ENCODE results near the gene GDE1.

GDE1 gene

DNA sequence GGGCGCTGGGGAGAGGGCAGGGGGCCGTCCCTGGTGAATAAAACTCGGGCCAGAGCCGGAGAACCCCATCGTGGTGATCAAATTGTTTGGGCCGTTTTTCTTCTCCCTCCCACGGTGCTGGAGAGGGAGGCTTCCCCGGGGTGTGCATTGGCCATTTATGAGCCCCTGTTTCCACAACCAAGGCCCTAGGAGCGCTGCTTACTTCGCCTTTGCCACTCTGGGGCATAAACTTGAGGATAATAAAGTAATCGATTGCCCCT lies 2.4 kb upstream of the GDE1 start:
- DNase-seq (ENCODE audit: low read depth in 2 of 2): no peak

DNA sequence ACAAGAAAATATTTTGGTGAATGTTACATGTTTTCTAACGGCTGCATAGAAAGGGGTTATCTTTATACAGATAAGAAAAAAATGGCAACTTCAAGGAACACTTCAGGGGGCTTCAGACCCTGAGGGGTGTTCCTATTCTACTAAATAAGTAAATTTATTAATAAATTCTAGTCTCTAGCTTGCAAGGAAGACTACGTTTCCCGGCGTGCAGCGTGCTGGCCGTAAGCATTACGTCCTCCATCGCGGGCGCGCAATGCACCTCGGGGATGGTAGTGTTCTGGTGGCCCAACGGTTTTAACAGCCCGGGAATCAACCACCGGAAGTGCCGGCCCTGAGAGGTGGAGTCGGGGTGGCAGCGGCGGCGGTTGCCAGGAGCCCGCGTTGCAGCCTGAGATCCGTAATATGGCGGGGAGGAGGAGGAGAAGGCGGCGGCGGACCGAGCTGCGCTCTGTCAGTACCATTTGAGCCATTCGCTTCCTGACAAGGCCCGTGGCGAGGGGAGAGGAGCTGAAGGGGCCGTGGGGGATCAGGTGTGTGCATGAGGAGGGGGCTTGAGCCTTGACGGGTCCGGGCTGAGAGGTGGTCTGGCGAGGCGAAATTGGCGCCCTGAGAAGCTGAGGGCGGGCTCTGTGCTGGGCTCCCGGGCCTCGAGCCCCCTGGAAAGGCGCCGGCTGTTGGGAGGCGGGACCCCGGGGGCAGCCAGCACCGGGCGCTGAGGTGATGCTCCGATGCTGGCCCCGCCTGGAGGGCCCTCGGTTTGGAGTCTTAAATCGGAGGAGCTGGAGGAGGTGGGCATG lies 1.9 kb upstream of the GDE1 start, which contains the start of gene CCP110:
Gene CCP110, plus strand, starts transcription at position 384 of the 797 bp plus-strand sequence. CDS start 3,940 bp downstream, outside the sequence.
- peak; percentile 93 for DNase-seq (ENCODE audit: low read depth in 2 of 2)

DNA sequence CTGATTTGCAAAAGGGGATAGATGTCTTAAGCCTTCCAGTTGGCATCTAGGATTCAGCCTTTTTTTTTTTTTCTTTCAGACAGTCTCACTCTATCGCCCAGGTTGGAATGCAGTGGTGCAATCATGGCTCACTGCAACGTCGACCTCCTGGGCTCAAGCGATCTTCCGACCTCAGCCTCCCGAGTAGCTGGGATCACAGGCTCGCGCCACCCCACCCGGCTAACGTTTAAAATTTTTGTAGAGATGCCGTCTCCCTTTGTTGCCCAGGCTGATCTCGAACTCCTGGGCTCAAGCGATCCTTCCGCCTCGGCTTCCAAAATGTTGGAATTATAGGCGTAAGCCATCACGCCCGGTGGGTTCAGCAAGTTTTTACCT lies 1.3 kb upstream of the GDE1 start:
- DNase-seq (ENCODE audit: low read depth in 2 of 2): no peak

DNA sequence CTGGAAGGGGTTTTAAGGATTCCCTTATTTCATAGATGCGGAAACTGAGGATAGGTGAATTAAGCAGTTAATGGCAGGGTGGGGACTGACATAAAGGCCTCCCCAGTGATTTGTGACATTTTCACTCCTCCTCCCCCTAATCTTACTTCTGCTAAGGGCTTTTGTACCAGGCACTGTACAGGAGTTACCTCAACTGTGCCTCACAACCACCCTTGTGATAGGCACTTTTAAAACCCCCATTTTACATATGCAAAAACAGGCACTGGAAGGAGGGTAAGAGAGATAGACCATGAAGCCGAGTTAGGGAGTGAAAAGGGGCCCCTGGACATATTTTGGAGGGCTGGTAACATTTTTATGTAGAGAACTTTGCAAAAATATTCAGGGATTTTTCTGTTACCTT lies 862 bp upstream of the GDE1 start:
- no peak for DNase-seq (ENCODE audit: low read depth in 2 of 2)

DNA sequence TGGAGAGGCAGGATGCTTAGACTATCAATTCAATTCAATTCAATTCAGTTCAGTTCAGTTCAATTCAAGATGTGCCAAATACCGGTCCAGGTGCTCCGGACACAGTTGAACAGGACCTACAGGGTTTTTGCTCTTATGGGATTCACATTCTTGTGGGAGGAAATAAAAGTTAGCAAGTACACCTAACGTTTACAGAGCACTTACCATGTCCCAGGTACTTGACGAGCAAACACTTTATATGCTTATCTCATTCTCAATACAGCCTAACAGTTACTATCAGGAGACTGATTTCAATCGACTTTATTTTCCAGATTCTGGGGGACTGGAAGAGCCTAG lies 467 bp upstream of the GDE1 start:
- DNase-seq (ENCODE audit: low read depth in 2 of 2): no peak

DNA sequence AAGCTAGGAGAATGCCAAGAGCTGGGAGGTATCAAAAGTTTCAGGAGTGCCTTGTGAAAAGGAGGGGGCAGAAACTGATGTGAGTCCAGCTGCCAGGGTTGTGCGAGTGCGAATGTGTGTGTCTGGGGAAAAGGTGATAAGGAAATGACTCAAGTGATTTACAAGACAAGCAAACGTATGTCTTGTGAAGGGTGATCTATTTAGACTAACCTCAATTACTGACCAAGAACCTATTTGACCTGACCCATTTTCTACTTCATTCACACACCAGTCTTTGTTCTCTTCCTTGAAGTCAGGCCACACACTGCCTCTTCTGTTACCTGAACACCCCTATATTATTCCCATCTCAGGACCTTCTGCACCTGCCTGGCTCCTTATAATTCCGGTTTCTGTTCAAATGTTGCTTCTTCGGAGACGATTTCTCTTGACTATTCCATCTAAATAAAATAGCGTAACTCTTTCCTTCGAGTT lies 1.0 kb downstream of the GDE1 start:
- no peak for DNase-seq (ENCODE audit: low read depth in 2 of 2)

DNA sequence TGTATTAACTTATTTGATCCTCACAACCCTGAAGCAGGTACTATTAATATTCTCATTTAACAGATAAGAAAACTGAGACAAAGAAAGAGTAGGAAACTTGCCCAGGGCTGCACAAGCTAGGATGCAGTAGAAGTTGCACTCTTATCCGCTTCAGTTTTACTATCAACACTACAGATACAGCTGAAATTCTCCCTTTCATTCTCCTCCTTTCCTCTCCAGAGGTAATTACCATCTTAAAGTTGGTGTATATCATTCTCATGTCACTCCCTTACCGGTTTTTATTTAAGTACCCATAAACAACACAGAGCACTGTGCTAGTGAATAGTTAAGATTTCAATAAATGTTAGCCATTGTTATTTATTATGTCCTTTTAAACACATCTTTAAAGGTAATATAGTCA lies 3.5 kb downstream of the GDE1 start:
- DNase-seq (ENCODE audit: low read depth in 2 of 2): no peak

DNA sequence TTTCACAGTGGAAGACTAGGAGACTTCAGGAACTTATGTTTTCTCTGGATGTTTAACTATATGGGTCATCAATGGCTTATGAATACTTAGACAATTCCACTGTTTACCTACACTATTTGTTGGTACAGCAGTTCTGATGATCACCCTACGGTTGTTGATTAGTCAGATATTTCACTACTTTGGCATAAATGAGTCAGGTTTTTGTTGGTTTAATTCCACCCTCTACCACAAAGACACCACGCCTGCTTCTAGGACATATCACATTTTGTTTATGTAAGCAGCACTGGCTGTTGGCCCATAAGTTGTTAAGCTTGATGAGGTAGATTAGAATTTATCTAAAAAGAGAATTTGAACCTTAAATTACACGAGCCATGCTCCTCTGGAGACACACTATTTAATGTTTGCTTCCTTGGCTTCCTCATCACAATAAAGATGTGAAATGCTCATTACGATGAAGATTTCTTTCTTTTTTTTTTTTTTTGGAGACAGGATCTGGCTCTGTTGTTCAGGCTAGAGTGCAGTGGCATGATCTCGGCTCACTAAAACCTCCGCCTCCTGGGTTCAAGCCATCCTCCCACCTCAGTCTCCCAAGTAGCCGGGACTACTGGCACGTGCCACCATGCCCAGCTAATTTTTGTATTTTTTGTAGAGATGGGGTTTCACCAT lies 4.3 kb downstream of the GDE1 start:
- no peak for DNase-seq (ENCODE audit: low read depth in 2 of 2)

DNA sequence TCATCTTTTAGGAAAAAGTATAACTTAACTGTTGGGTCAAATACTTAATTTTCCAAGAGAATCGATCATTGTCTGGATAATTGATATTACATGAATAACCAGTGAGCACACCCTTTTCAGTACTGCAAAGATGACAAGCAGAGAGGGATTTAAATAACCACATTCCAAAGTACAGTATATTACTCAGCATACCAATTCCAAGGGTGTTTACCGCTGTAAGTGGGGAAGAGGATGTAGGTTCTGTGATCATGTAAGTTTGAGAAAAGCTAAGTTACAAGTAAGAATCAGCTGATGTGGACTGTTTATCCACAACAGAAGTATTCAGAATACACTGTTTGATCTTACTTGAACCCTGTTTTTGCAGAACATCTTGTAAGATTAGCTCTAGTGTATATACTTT lies 6.1 kb downstream of the GDE1 start:
- DNase-seq (ENCODE audit: low read depth in 2 of 2): no peak

DNA sequence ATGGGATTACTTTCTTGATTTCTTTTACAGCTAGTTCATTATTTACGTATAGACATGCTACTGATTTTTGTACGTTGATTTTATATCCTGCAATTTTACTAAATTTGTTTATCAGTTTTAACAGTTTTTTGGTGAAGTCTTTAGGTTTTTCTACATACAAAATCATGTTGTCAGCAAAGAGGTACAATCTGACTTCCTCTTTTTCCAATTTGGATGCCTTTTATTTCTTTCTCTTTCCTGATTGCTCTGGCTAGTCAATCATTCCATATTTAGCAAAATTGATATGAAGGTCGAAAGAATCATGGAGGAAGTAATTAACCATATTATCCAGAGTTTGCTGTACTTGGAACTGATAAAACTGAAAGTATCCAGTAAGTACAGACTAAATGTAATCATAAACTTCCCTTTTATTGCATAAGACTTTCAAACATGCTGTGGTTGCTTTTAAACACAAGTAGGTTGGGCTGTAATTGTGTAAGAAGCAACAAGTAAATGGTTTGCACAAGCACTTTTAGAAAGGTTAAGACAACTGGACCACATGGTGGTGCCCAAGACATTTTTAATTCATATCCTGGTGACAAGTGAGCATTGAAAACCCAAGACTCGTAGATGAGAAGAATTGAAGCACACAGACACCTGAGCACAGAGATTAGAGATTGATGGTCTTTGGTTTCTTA lies 8.4 kb downstream of the GDE1 start:
- no peak for DNase-seq (ENCODE audit: low read depth in 2 of 2)

DNA sequence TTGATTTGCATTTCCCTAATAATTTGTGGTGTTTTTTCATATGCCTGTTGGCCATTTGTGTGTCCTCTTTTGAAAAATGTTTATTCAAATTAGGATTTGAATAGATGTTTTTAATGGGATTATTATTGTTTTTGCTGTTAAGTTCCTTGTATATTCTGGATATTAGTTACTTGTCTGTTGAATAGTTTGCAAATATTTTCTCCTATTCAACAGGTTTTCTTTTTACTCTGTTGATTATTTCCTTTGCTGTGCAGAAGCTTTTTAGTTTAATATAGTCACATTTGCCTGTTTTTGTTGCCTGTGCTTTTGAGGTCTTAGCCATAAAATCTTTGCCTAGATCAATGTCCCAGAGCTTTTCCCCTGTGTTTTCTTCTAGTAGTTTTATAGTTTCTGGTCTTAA lies 9.6 kb downstream of the GDE1 start:
- DNase-seq (ENCODE audit: low read depth in 2 of 2): no peak

DNA sequence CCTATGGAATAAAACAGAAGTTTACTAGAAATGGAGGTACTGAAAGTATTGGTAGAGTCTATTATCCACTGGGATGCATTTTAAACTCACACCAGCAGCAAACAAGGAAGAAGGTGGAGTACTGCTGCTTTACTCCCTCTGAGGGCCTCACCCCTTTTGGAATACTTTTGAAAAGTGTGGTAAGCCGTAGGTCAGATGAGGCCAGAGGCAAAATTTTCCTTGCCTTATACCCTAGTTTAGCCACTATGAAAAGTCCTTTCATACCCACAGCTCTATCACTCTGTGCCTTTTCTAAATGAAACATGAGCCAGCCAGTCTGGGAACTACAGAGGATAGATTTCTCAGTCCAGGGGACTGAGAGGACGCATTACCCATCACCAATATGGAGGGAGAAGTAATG lies 14.0 kb downstream of the GDE1 start:
- no peak for DNase-seq (ENCODE audit: low read depth in 2 of 2)

DNA sequence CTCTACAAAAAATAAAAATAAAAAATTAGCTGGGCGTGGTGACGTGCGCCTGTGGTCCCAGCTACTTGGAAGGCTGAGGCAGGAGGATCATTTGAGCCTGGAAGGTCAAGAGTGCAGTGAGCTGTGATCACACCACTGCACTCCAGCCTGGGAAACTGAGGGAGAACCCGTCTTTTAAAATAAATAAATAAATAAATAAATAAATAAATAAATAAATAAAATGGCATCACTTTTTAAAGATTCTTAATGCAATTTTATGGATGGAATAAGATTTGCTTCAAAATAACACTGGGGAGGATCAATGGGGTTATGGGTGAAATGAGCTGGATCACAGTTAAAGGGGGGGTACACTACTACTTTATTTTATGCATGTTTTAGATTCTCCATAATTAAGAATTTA lies 14.9 kb downstream of the GDE1 start:
- DNase-seq (ENCODE audit: low read depth in 2 of 2): no peak

DNA sequence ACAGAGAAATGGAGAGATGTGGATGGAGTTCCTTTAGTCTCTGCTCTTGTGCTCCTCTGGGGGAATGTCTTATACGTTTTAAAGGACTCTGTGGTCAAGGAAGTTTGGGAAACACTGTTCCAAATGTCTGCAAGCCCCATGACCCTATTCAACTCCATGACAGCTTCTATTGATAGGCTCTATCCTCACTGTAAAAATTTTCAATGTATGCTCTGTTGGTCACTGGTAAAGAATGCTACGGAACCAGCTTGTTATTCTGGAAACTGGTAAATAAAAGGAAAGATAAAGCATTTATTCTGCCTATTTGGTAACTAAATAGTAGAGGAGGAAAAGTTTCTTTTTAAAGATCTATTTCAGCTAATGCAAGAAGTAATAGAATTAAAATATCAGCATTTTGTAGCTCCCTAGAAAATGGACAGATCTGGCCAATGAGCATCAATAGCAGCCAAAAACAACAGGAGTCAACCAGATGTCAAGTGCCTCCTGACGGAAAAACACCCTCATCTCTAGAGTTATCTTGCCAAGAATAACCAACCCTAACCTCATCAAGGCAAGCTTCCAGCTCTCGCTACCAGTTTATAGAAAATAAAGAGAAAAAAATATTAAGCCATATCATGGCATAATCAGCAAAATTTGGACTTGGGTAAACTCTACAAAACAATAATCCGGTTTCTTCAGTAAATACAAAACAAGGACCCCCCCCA lies 16.1 kb downstream of the GDE1 start:
- DNase-seq (ENCODE audit: low read depth in 2 of 2): no peak

DNA sequence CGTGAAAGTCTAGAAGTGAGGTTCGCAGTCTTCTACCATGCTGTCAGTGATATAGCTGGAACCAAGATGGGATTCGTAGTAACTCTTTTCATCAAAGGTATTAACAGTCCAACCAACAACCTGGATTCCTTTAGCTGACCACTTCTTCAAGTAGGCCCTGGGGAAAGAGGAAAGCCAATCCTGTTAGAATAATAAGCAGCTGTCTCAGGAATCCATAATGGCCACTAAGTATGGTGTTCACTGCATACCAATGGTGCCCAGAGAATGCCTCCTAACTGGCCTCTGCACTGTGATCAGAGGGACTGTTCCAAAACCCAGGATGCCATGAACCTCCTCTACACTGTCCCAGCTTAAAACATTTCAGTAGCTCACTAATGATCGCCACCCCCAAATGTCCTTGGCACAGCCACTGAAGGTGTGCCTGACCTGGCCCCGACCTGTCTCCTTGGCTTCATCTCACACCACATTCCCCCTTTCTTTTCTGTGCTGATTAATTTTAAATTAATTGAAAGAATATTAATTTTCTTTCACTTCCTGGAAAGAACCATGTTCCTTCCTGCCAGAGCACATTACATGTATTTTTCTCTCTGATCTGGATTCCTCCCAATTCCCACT lies 18.3 kb downstream of the GDE1 start:
- no peak for DNase-seq (ENCODE audit: low read depth in 2 of 2)

DNA sequence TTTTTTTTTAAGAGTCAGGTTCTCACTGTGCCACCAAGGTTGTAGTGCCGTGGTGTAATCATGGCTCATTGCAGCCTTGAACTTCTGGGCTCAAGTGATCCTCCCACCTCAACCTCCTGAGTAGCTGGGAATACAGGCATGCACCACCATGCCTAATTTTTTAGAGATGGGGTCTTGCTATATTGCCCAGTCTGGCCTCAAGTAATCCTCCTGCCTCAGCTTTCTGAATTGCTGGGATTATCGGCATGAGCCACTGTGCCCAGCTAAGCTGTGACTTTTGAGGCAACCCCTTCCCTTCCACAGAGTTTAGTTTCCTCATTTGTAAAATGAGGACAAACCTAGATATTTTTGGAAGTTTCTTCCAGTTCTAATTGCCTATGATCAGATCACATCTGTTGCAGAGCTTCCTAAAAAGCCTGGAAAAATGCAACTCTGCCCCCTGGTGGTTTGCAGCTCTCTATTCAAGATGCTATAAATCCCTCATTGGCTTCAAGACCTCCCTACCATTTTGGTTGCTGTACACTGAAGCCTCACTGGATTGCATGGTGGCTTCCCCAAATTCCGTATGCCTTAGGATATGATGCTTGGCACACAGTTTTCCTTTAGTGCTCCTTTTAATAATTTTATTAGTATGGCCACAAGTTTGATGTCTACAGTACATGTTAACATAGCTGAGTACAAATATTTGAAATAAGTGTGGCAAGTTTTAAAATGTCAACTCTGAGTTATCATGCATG lies 19.3 kb downstream of the GDE1 start:
- peak; percentile 24 to 59 for DNase-seq (ENCODE audit: low read depth in 2 of 2)

DNA sequence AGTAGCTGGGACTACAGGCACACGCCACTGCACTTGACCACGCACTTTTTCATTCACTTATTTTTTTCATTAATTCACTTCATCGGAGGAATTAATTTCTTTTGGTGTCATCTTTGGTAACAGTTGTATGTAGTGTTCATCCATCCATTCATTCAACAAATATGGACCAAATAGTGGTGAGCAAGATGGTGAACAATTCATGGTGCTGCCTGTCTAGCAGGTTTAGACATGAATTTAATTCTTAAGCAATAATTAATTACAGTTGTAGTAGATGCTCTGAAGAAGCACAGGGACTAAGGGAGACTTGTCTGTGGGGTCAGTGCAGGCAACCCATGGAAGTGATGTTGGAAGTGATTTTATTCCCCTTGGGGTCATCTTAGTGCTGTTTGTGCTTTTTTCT lies 22.4 kb downstream of the GDE1 start:
- DNase-seq (ENCODE audit: low read depth in 2 of 2): no peak

DNA sequence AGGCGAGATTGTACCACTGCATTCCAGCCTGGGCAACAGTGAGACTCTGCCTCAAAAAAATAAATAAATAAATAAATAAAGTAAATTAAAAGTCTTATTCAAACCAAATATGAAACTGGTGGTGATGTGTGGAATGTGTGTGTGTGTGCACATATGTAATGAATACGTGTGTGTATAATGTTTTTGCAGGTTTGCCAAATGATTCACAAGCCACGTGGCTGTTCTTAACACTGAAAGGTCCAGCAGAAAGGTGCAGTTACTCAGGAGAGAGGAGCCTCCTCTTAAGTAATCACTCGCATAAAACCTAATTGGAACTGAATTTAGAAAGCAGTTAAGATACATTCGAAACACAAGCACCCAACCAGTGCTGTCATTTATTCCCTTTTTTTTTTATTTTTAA lies 22.9 kb downstream of the GDE1 start:
- no peak for DNase-seq (ENCODE audit: low read depth in 2 of 2)

DNA sequence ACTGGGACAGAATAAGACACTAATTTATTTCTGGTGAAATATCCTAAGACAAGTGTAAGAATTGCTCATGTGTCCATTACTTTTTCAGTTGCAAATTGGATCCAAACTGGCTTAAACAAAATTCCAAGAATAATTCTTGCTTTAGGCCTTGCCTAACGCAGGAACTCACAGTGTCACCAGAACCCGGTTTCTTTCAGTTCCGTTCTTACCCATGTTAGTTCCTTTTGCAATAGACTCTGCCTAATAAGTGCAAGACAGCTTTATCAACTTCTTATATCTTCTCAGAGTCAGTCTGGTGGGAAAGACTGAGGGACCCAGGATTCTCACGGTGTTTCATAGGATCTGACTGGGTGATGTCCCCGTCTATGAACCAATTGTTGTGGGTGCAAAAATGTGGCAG lies 24.7 kb downstream of the GDE1 start:
- no peak for DNase-seq (ENCODE audit: low read depth in 2 of 2)

DNA sequence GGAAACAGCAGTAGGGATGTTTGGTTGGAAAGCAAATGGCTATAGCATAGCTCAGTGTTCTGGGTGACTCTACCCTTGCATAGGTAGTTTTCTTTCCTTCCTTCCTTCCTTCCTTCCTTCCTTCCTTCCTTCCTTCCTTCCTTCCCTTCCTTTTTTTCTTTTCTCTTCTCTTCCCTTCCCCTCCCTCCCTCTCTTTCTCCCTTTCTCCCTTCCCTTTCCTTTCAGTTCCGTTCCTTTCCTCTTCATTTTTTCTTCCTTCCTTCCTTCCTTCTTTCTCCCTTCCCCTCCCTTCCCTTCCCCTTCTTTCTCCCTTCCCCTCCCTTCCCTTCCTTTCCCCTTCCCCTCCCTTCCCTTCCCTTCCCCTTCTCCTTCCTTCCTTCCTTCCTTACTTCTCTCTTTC lies 31.3 kb downstream of the GDE1 start:
- DNase-seq (ENCODE audit: low read depth in 2 of 2): no peak

DNA sequence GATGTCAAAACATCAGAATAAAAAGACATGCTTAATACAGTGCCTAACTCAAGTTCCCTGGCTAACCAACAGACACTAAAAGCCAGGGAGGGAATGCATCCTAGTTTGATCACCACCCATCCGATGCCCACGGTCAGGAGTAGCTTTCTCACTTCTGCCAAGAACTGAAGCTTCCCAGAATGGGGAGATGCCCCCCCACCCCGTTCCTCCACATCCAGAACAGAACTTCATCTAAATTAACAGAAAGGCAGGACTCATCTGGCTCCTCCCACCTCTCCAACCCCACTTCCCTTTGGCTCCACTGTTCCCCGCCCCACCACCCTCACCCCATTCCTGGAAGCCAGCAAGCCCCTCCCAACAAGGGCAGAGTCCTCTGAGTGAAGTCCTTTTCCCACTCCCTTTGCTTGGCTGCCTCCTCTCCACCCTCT lies 33.7 kb downstream of the GDE1 start:
- DNase-seq (ENCODE audit: low read depth in 2 of 2): no peak

All from stimulated activated CD4-positive, alpha-beta T cell treated with anti-CD3 and anti-CD28 coated beads, Interleukin-12 subunit alpha, Interleukin-12 subunit beta, amount 100 ng/mL, for 24 hours (primary cell).